ENCODE results near the gene MARCO.

- no peak for TF ChIP-seq CTCF (IDR thresholded peaks at IDR 0.05)
- no peak for TF ChIP-seq POLR2A (IDR thresholded peaks at IDR 0.05)
Measured at GRCh38 chr2:118968961-118969733, 27.2 kb downstream of the MARCO start.
